ENCODE data around the gene SYT2.

- TF ChIP-seq MYC (IDR thresholded peaks at IDR 0.05; ENCODE audit: insufficient read depth, insufficient read length, insufficient replicate concordance, low read length, severe bottlenecking) (no peak), STAT1 (conservative IDR thresholded peaks at IDR 0.05) (no peak), ATF7 (IDR thresholded peaks at IDR 0.05; ENCODE audit: low read depth) (no peak), RFX5 (IDR thresholded peaks at IDR 0.05; ENCODE audit: low read depth, low read length) (no peak), YY1 (IDR thresholded peaks at IDR 0.05; ENCODE audit: low read depth, low read length) (no peak), GABPA (IDR thresholded peaks at IDR 0.05; ENCODE audit: low read depth) (no peak), POLR2AphosphoS5 (IDR thresholded peaks at IDR 0.05; ENCODE audit: low read length) (no peak), CTCF (IDR thresholded peaks at IDR 0.05 in 2 of 3, conservative IDR thresholded peaks at IDR 0.05 in 1 of 3; ENCODE audit: control insufficient read depth in 2 of 3, extremely low read depth in 1 of 3, insufficient read depth in 1 of 3, low read depth in 3 of 3, low read length in 3 of 3) (no peak), SMARCA5 (IDR thresholded peaks at IDR 0.05) (no peak), TCF12 (IDR thresholded peaks at IDR 0.05; ENCODE audit: low read depth, low read length) (no peak), ZNF207 (IDR thresholded peaks at IDR 0.05; ENCODE audit: borderline replicate concordance) (no peak), TAF1 (IDR thresholded peaks at IDR 0.05; ENCODE audit: borderline replicate concordance, low read depth, low read length) (no peak), JUND (IDR thresholded peaks at IDR 0.05; ENCODE audit: low read depth, low read length) (no peak)
Measured at GRCh38 chr1:202725526-202725925, 15.3 kb upstream of the SYT2 start.
